Measurements from ENCODE around the gene CENPU. TPM values are rescaled to one million over a fixed set of nuclear protein-coding genes. Genes with fewer than 3 reads are reported as not detected.
"Not testable (repeated sequence)": the region's sequence is repeated elsewhere in the genome, so short reads cannot be mapped to it uniquely, and the experiment has no call there.

The CENPU gene, protein sequence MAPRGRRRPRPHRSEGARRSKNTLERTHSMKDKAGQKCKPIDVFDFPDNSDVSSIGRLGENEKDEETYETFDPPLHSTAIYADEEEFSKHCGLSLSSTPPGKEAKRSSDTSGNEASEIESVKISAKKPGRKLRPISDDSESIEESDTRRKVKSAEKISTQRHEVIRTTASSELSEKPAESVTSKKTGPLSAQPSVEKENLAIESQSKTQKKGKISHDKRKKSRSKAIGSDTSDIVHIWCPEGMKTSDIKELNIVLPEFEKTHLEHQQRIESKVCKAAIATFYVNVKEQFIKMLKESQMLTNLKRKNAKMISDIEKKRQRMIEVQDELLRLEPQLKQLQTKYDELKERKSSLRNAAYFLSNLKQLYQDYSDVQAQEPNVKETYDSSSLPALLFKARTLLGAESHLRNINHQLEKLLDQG
- 10 to 100 TPM in 1 of 2 donors, 1 to 10 TPM in 1; 2.6 to 15.5 TPM for total RNA-seq

DNA sequence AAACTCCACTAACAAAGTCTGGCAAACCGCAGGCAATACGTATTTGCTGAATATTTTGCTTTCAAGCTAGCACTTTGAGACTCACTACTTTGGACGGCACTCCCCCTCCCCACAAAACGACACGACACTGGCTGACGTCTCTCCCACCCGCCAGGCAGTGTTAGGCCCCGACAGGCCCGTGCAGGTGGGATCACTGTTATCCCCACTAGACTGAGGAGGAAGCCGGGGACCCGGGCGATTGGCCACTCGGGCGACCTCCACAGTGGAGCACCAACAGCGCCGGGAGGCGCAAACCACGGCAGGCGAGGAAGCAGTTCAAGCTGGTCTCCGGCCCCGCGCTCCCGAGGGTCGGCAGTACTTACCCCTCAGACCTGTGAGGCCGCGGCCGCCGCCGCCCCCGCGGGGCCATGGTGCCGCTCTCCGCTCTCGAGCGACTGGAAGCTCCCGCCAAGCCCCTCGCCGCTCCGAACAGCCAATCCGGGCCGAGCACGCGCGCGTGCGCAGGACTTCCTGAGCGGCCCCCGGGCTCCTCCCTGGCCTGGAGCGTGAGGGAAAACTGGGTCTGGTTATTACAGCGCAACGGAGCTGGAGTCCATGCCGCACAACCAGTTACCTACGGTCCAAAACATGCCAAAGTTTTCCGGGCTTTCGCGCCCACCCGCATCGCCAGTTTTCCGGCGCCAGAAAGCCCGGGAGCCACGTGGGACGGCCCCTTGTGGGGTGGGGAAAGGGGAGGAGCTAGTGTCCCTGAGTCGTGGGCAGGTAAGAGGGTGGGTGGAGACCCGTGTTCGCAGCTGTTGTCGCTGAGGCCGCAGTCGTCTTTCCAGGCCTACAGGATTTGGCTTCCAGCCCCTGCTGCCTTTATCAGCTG lies at the start of gene CENPU:
Gene CENPU, minus strand, starts transcription at position 443 of the 871 bp plus-strand sequence. Its CDS starts 34 bp downstream, at position 409.
- DNase-seq (ENCODE audit: low spot score): peak; percentile 96
- H3K27ac ChIP-seq: peak within 1 kb of the TSS; percentile 61 to 77
- TF ChIP-seq POLR2A (IDR thresholded peaks at IDR 0.05) (peak; percentile 67), POLR2AphosphoS5 (IDR thresholded peaks at IDR 0.05) (peak; percentile 99)
- TF ChIP-seq, protein P1, sequence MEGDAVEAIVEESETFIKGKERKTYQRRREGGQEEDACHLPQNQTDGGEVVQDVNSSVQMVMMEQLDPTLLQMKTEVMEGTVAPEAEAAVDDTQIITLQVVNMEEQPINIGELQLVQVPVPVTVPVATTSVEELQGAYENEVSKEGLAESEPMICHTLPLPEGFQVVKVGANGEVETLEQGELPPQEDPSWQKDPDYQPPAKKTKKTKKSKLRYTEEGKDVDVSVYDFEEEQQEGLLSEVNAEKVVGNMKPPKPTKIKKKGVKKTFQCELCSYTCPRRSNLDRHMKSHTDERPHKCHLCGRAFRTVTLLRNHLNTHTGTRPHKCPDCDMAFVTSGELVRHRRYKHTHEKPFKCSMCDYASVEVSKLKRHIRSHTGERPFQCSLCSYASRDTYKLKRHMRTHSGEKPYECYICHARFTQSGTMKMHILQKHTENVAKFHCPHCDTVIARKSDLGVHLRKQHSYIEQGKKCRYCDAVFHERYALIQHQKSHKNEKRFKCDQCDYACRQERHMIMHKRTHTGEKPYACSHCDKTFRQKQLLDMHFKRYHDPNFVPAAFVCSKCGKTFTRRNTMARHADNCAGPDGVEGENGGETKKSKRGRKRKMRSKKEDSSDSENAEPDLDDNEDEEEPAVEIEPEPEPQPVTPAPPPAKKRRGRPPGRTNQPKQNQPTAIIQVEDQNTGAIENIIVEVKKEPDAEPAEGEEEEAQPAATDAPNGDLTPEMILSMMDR (IDR thresholded peaks at IDR 0.05): peak in 1 of 4 experiments; percentile 36
- H3K4me1 ChIP-seq (replicated peaks): no peaks in the 10 kb centered on the region
- no peaks in the 10 kb centered on the region for H3K9me3 ChIP-seq
- H3K27me3 ChIP-seq (replicated peaks; ENCODE audit: insufficient read depth): no peaks in the 10 kb centered on the region
- under 1% methylated on average over 56 of the region's 69 CpGs for WGBS
- no peaks in the 10 kb centered on the region for H3K36me3 ChIP-seq
- intact Hi-C loops (cut with DNase I): loop anchor here (5.0 kb wide), 2 partner anchors 87 to 197 kb away; partner anchors contain the start of genes CASP3 and PRIMPOL
- peak within 1 kb of the TSS; percentile 63 to 65 for H3K4me3 ChIP-seq

DNA sequence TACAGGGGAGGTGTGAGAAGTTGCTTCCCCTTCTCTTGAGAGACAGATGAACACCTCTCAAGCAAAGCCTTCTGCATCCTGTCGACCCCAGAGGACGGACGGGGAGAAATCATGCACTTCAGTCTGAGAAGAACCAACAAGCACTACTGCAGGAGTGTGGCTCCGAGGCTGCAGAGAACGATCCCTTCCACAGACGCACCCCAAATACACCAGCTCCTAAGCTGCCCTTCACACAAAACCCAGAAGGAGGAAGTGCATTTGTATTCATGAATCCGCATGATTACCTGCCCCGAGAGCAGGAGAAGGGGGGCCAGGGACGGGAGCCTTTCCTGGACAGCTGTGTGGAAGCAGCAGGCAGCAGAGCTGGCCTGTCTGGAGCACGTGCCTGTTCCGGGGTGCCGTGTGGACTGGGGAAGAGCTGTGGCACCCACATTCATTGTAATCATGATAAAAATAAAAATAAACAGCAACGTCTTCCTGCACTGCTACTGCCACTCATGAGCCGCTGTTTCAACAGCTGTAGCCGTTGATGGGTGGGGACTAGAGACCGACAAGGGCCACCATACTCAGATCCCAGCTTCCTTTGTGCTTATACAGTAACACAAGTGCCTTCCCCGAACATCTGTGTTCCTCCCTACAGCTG lies 49.0 kb upstream of the CENPU start:
- intact Hi-C loops (cut with DNase I): no loop called here
- Histone ChIP-seq H3K36me3 (no peaks in the 10 kb centered on the region), H3K9me3 (no peaks in the 10 kb centered on the region), H3K4me3 (no peak overlapping the region), H3K27ac (no peak overlapping the region), H3K4me1 (replicated peaks) (no peaks in the 10 kb centered on the region), H3K27me3 (replicated peaks; ENCODE audit: insufficient read depth) (no peaks in the 10 kb centered on the region)
- WGBS: 67% methylated on average over 17 of the region's 17 CpGs
- TF ChIP-seq POLR2AphosphoS5 (IDR thresholded peaks at IDR 0.05): no peak
- TF ChIP-seq, protein P1 (IDR thresholded peaks at IDR 0.05): no peak
- no peak for DNase-seq (ENCODE audit: low spot score)

DNA sequence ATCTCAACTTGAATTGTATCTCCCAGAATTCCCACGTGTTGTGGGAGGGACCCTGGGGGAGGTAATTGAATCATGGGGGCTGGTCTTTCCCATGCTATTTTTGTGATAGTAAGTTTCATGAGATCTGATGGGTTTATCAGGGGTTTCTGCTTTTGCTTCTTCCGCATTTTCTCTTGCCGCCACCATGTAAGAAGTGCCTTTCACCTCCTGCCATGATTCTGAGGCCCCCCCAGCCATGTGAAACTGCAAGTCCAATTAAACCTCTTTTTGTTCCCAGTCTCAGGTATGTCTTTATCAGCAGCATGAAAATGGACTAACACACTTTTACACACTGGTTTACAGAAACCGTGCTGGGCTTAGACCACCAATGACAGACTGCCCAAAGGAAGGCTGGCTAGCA lies 45.3 kb upstream of the CENPU start:
- peak overlapping the region in 1 of 2 donors; percentile 9 for H3K27ac ChIP-seq
- H3K27me3 ChIP-seq (replicated peaks; ENCODE audit: insufficient read depth); intact Hi-C loops (cut with DNase I); H3K4me3 ChIP-seq; H3K36me3 ChIP-seq; H3K4me1 ChIP-seq (replicated peaks); DNase-seq (ENCODE audit: low spot score); H3K9me3 ChIP-seq: not testable (repeated sequence)
- 94% methylated on average over 4 of the region's 4 CpGs for WGBS

DNA sequence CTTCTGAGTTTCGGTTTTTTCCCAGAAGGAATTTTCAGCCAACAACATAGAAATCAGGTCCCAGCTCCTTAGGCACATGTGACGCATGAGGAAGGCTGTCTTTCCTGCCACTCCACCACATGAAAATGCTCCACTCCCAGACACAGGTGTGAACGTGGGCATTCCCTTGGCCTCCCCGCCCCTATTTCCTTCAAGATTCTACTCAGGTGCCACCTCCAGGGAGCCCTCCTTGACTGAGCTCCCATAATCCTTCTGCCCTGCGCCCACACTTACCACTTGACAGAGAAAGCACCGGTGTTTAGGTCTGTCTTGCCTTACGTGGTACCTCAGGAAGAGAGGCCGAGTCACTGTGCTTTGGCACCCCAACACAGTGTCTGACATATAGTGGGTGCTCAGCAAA lies 44.4 kb upstream of the CENPU start:
- Histone ChIP-seq H3K36me3 (no peaks in the 10 kb centered on the region), H3K4me1 (replicated peaks) (peaks cover 6% of the 10 kb centered on the region)
- TF ChIP-seq POLR2AphosphoS5 (IDR thresholded peaks at IDR 0.05) (no peak), POLR2A (IDR thresholded peaks at IDR 0.05) (no peak)
- TF ChIP-seq, protein P1 (IDR thresholded peaks at IDR 0.05): no peak

DNA sequence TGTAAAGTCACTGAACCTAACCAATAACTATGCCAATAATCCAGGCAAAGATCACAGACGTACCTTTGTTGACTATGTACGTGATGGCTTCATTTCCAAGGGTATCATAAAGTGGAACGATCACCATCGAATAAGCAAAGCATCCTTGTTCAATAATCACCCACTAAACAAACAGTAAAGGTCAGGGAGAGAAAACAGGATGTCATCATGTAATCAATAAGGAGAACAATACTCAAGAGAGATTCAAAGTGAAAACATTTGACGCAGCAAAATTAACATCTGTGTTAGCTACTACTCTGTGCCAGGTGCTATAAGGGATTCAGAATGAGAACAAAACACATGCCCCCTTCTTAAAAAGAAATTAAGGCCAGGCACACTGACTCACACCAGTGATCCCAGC lies 42.9 kb upstream of the CENPU start:
- Histone ChIP-seq H3K4me3 (no peak overlapping the region), H3K4me1 (replicated peaks) (peaks cover 6% of the 10 kb centered on the region), H3K27me3 (replicated peaks; ENCODE audit: insufficient read depth) (no peaks in the 10 kb centered on the region), H3K27ac (peak overlapping the region; percentile 51 to 74), H3K36me3 (no peaks in the 10 kb centered on the region), H3K9me3 (no peaks in the 10 kb centered on the region)
- intact Hi-C loops (cut with DNase I): no loop called here
- TF ChIP-seq POLR2AphosphoS5 (IDR thresholded peaks at IDR 0.05) (no peak), POLR2A (IDR thresholded peaks at IDR 0.05) (no peak)
- TF ChIP-seq, protein P1 (IDR thresholded peaks at IDR 0.05): no peak
- 72% methylated on average over 5 of the region's 5 CpGs for WGBS
- no peak for DNase-seq (ENCODE audit: low spot score)

More for the DNA sequence above, 44.4 kb upstream of the CENPU start:
- 83% methylated on average over 8 of the region's 8 CpGs for WGBS
- peak overlapping the region; percentile 23 to 74 for H3K27ac ChIP-seq
- intact Hi-C loops (cut with DNase I): no loop called here
- DNase-seq (ENCODE audit: low spot score): no peak
- H3K9me3 ChIP-seq: no peaks in the 10 kb centered on the region
- H3K27me3 ChIP-seq (replicated peaks; ENCODE audit: insufficient read depth): no peaks in the 10 kb centered on the region
- no peak overlapping the region for H3K4me3 ChIP-seq
